GM18519 (cell line): Measurements from ENCODE around the gene HMGCS1.
A peak's percentile ranks its signal among the peaks of the same experiment; 100 is the strongest.
"Not testable (repeated sequence)": the region's sequence is repeated elsewhere in the genome, so short reads cannot be mapped to it uniquely, and the experiment has no call there.

Experiments used
- ATAC-seq: cut with Tn5 transposase; IDR thresholded peaks from one replicate; pipeline ENCODE4 v1.9.1; 2021; ENCODE audit warnings: mild to moderate bottlenecking, moderate library complexity; ENCODE audit not compliant: unreplicated experiment, low FRiP score

HMGCS1 gene

GRCh38 chr5:43313035-43313853 is at the start of gene HMGCS1:
Gene HMGCS1 (minus strand): TSS chr5:43313412. CDS start chr5:43298965, 14,447 bp downstream.
- peak; percentile 93 for ATAC-seq

- ATAC-seq: no peak
Observed at GRCh38 chr5:43358726-43359125, 45.5 kb upstream of the HMGCS1 start.

GRCh38 chr5:43358301-43358700 is 45.1 kb upstream of the HMGCS1 start:
- ATAC-seq: no peak

- no peak for ATAC-seq
Observed at GRCh38 chr5:43357878-43358281, 44.7 kb upstream of the HMGCS1 start.

- ATAC-seq: no peak
Observed at GRCh38 chr5:43357067-43357466, 43.9 kb upstream of the HMGCS1 start.

- no peak for ATAC-seq
Observed at GRCh38 chr5:43354774-43355173, 41.6 kb upstream of the HMGCS1 start.

- no peak for ATAC-seq
Observed at GRCh38 chr5:43353668-43354067, 40.5 kb upstream of the HMGCS1 start.

GRCh38 chr5:43352915-43353314 is 39.7 kb upstream of the HMGCS1 start:
- ATAC-seq: no peak

- ATAC-seq: no peak
Observed at GRCh38 chr5:43352131-43352530, 38.9 kb upstream of the HMGCS1 start.

- no peak for ATAC-seq
Observed at GRCh38 chr5:43348861-43349363, 35.7 kb upstream of the HMGCS1 start.

GRCh38 chr5:43348207-43348606 is 35.0 kb upstream of the HMGCS1 start:
- ATAC-seq: no peak

- no peak for ATAC-seq
Observed at GRCh38 chr5:43338862-43339261, 25.6 kb upstream of the HMGCS1 start.

GRCh38 chr5:43336159-43336558 is 22.9 kb upstream of the HMGCS1 start:
- no peak for ATAC-seq

GRCh38 chr5:43335681-43336080 is 22.5 kb upstream of the HMGCS1 start:
- ATAC-seq: no peak

- no peak for ATAC-seq
Observed at GRCh38 chr5:43332401-43332800, 19.2 kb upstream of the HMGCS1 start.

- not testable (repeated sequence) for ATAC-seq
Observed at GRCh38 chr5:43325624-43326023, 12.4 kb upstream of the HMGCS1 start.

GRCh38 chr5:43323488-43323887 is 10.3 kb upstream of the HMGCS1 start:
- ATAC-seq: not testable (repeated sequence)

GRCh38 chr5:43320846-43321245 is 7.6 kb upstream of the HMGCS1 start:
- no peak for ATAC-seq

GRCh38 chr5:43316421-43316820 is 3.2 kb upstream of the HMGCS1 start:
- no peak for ATAC-seq

GRCh38 chr5:43315682-43316081 is 2.5 kb upstream of the HMGCS1 start:
- ATAC-seq: no peak

- no peak for ATAC-seq
Observed at GRCh38 chr5:43315263-43315662, 2.1 kb upstream of the HMGCS1 start.

GRCh38 chr5:43314724-43315123 is 1.5 kb upstream of the HMGCS1 start:
- no peak for ATAC-seq
